ENCODE results near the gene SAT1.

DNA sequence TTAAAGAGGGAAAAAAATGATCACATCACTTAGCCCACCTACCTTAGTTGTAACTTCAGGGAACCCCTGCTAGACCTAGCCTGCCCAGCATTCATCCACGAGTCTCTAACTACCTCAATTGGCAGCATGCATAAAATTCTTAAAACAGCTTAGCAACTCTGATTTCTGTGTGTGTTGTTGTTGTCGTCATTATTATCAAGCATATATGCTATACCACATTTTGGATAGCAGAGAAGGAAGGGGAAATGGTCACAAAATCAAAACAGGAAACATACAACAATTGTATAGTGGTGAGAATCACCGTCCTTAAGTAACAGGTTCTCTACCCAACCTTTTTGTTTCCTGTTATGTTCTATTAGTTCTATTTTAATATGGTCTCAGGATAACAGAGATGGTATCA is 37.2 kb upstream of the SAT1 start:
- TF ChIP-seq, protein P1, sequence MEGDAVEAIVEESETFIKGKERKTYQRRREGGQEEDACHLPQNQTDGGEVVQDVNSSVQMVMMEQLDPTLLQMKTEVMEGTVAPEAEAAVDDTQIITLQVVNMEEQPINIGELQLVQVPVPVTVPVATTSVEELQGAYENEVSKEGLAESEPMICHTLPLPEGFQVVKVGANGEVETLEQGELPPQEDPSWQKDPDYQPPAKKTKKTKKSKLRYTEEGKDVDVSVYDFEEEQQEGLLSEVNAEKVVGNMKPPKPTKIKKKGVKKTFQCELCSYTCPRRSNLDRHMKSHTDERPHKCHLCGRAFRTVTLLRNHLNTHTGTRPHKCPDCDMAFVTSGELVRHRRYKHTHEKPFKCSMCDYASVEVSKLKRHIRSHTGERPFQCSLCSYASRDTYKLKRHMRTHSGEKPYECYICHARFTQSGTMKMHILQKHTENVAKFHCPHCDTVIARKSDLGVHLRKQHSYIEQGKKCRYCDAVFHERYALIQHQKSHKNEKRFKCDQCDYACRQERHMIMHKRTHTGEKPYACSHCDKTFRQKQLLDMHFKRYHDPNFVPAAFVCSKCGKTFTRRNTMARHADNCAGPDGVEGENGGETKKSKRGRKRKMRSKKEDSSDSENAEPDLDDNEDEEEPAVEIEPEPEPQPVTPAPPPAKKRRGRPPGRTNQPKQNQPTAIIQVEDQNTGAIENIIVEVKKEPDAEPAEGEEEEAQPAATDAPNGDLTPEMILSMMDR (IDR thresholded peaks at IDR 0.05) = no peak
- TF ChIP-seq POLR2A (IDR thresholded peaks at IDR 0.05) = no peak

Data from tibial nerve (tissue), 3 donors.